ENCODE measurements around the gene MMP25.
A peak's percentile ranks its signal among the peaks of the same experiment; 100 is the strongest.

MMP25 gene

DNA sequence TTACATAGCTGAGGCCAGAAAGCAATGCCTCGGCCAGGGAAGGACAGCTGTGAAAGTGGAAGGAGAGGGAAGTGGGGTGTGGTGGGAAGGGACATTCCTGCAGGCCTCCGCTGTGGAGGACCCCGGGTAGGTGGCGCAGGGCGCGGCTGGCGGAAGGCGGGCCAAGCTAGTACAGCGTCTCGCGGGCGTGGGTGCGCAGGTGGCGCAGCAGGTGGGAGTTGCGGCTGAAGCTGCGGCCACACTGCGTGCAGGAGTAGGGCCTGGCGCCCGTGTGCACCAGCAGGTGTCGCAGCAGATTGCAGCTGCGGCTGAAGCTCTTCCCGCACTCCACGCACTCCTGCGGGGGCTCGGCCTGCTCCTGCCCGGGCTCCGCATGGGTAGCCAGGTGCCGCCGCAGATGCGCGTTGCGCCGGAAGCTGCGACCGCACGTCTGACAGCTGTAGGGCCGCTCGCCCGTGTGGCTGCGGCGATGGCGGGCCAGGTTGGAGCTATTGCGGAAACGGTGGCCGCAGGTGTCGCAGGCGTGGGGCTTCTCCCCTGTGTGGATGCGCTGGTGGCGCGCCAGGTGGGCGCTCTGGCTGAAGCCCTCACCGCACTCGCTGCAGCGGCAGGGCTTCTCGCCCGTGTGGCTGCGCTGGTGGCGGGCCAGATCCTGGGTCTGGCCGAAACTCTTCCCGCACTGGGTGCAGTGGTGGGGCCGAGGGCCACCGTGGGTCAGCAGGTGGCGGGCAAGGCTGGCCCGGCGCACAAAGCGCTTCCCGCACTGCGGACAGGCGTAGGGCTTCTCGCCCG is 42.8 kb downstream of the MMP25 start:
- DNase-seq (no peak), ATAC-seq (replicated peaks) (no peak)

GRCh38 chr16:3089717-3090592 is 43.6 kb downstream of the MMP25 start:
- no peak overlapping the region for H3K4me3 Mint-ChIP-seq
- peaks cover 3 to 8% of the 10 kb centered on the region in 2 donors for H3K4me1 Mint-ChIP-seq
- no peak for ATAC-seq (replicated peaks)
- no peak for DNase-seq
- H3K27ac Mint-ChIP-seq: no peak overlapping the region
- no peaks in the 10 kb centered on the region for H3K36me3 Mint-ChIP-seq
- H3K27me3 Mint-ChIP-seq: peaks cover 15 to 18% of the 10 kb centered on the region in 2 donors
- H3K9me3 Mint-ChIP-seq: no peaks in the 10 kb centered on the region

More for the DNA sequence above, 42.8 kb downstream of the MMP25 start:
- H3K36me3 Mint-ChIP-seq: no peaks in the 10 kb centered on the region
- no peaks in the 10 kb centered on the region for H3K9me3 Mint-ChIP-seq
- H3K27me3 Mint-ChIP-seq: peaks cover 15 to 18% of the 10 kb centered on the region in 2 donors
- peaks cover 3 to 8% of the 10 kb centered on the region in 2 donors for H3K4me1 Mint-ChIP-seq
- H3K27ac Mint-ChIP-seq: no peak overlapping the region
- H3K4me3 Mint-ChIP-seq: no peak overlapping the region

DNA sequence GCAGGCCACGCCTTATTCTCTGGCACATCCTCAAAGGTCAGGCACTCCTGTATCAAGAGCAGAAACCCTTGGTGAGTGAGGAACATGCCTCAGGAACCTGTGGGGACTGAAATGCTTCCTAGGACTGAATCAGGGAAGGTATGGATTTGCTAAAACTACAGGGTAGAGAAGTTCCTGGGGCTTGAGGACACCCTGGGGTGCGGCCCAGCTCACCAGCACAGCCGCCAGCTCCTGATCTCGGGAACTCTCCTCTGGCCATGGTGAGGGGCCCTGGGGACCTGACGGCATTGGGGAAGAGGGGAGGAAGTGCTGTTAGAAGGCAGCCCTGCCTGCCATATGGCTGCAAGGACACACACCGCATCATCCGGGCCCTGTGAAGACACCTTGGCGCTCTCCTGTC is 45.2 kb downstream of the MMP25 start:
- H3K4me3 Mint-ChIP-seq: no peak overlapping the region
- DNase-seq: no peak
- H3K27me3 Mint-ChIP-seq: peaks cover 15 to 18% of the 10 kb centered on the region in 2 donors
- ATAC-seq (replicated peaks): no peak
- no peak overlapping the region for H3K27ac Mint-ChIP-seq
- H3K4me1 Mint-ChIP-seq: peaks cover 7 to 17% of the 10 kb centered on the region in 2 donors
- H3K36me3 Mint-ChIP-seq: no peaks in the 10 kb centered on the region
- no peaks in the 10 kb centered on the region for H3K9me3 Mint-ChIP-seq

GRCh38 chr16:3092501-3092941 is 46.2 kb downstream of the MMP25 start:
- Mint-ChIP-seq H3K4me1 (peaks cover 7 to 15% of the 10 kb centered on the region in 2 donors), H3K9me3 (no peaks in the 10 kb centered on the region), H3K27ac (no peak overlapping the region), H3K27me3 (peaks cover 13 to 14% of the 10 kb centered on the region in 2 donors), H3K4me3 (no peak overlapping the region), H3K36me3 (no peaks in the 10 kb centered on the region)
- DNase-seq (no peak), ATAC-seq (replicated peaks) (no peak)

GRCh38 chr16:3094289-3095027 is 48.1 kb downstream of the MMP25 start:
- DNase-seq: no peak
- H3K9me3 Mint-ChIP-seq: no peaks in the 10 kb centered on the region
- H3K27ac Mint-ChIP-seq: no peak overlapping the region
- no peak for ATAC-seq (replicated peaks)
- peaks cover 5 to 10% of the 10 kb centered on the region in 2 donors for H3K4me1 Mint-ChIP-seq
- H3K4me3 Mint-ChIP-seq: no peak overlapping the region
- no peaks in the 10 kb centered on the region for H3K27me3 Mint-ChIP-seq
- H3K36me3 Mint-ChIP-seq: no peaks in the 10 kb centered on the region

- Mint-ChIP-seq H3K27ac (no peak overlapping the region), H3K27me3 (no peaks in the 10 kb centered on the region), H3K4me1 (peaks cover 12 to 21% of the 10 kb centered on the region in 2 donors), H3K36me3 (no peaks in the 10 kb centered on the region), H3K4me3 (no peak overlapping the region), H3K9me3 (no peaks in the 10 kb centered on the region)
- ATAC-seq (replicated peaks): peak; percentile 91
- DNase-seq: peak; percentile 73
Measured at GRCh38 chr16:3095869-3096268, 49.5 kb downstream of the MMP25 start.

GRCh38 chr16:3096362-3096761 is 50.0 kb downstream of the MMP25 start:
- Mint-ChIP-seq H3K4me1 (peaks cover 15 to 26% of the 10 kb centered on the region in 2 donors), H3K9me3 (no peaks in the 10 kb centered on the region), H3K27ac (no peak overlapping the region), H3K4me3 (no peak overlapping the region), H3K27me3 (no peaks in the 10 kb centered on the region), H3K36me3 (no peaks in the 10 kb centered on the region)
- no peak for ATAC-seq (replicated peaks)
- DNase-seq: no peak

GRCh38 chr16:3097266-3097665 is 50.9 kb downstream of the MMP25 start:
- no peaks in the 10 kb centered on the region for H3K9me3 Mint-ChIP-seq
- DNase-seq: no peak
- H3K4me3 Mint-ChIP-seq: no peak overlapping the region
- no peaks in the 10 kb centered on the region for H3K27me3 Mint-ChIP-seq
- H3K36me3 Mint-ChIP-seq: no peaks in the 10 kb centered on the region
- peaks cover 20 to 28% of the 10 kb centered on the region in 2 donors for H3K4me1 Mint-ChIP-seq
- no peak for ATAC-seq (replicated peaks)
- no peak overlapping the region for H3K27ac Mint-ChIP-seq

DNA sequence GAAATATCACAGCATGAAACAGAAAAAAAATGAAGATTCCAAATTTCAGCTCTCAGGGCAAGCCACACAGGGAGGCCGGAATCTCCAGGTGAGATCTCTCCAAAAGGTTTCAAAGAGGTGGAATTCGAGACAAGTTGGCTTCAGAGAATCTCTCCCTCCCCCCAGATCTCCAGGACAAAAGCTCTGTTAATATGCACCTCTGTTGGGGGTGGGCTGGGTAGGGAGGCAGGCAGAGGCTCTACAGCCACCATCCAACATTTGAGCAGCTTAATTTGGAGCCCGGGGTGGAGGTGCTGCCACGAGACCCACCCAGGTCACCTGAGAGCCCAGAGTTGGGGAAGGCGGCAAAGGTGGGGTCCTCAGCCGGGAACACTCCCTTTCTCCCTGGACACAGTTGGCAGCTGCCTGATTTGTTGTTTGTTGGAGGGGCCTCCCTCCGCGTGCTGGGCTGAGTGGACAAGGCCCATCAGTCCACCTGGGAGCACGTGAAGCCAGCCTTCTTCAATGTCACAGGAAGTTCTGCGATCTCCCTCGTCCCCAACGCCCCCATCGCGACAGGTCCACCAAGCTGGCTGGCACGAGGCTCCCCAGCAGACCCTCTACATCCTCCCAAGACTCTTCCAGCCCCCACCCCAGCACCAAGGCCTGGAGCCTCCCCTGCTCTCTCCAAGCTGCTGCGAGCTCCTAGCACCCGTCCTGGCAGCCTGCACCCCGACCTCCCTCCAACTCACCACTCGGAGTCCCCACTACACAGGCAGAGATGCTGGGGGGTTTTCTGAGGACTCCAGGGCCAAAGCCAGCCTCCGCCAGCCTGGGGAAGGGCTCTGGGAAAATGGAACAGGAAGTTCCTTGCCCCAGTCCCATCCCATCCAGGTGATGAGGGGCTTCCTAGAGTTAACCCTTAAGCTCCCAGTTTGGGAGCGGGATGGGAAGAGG is 52.4 kb downstream of the MMP25 start, which contains the start of gene ZSCAN10:
TSS of gene ZSCAN10 (minus strand) at position 836 of the 936 bp plus-strand sequence. CDS start 6,357 bp downstream, outside the sequence.
- no peak for ATAC-seq (replicated peaks)
- H3K27ac Mint-ChIP-seq: peak within 1 kb of the TSS; percentile 76
- peaks cover 20 to 28% of the 10 kb centered on the region in 2 donors for H3K4me1 Mint-ChIP-seq

GRCh38 chr16:3099395-3099731 is 53.0 kb downstream of the MMP25 start:
- no peaks in the 10 kb centered on the region for H3K27me3 Mint-ChIP-seq

More for the DNA sequence above, 52.4 kb downstream of the MMP25 start, which contains the start of gene ZSCAN10:
- no peak for DNase-seq
- Mint-ChIP-seq H3K9me3 (no peaks in the 10 kb centered on the region), H3K27me3 (no peaks in the 10 kb centered on the region), H3K36me3 (no peaks in the 10 kb centered on the region), H3K4me3 (peak within 1 kb of the TSS; percentile 79 to 83)

DNA sequence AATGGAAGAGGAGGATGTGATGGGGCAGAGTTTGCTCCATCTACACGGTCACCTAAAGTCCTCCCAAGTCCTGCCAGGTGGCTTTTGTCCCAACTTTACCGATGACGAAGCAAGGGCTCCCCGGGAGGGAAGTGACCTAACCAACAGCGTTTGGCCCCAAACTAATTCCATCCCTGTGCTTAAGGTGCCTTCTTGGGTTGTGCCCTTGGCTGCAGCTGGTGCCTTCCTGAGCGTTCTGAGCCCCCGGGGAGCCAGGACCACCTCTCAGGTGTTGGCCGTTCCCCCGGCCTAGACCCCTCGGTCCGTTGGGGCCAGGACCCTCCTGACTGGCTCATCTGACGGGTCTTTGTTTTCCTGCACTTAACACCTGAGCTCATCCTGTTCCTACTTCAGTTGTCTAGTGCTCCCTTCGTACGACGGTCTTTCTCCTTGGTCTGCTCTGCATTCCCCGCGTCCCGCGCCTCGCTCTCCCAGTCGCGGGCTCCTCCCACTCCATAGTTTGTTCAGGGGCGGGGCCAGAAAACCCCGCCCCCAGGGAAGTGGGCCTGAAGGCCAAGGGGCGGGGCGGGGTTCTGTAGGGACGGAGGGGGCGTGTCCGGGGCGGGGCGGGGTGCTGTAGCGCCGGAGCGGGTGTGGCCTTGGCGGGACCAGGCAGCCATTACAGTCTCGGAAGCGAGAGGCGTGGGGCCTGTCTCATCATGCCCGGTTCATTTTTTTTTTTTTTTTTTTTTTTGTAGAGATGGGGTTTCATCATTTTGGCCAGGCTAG is 53.6 kb downstream of the MMP25 start:
- H3K27me3 Mint-ChIP-seq: no peaks in the 10 kb centered on the region
- peaks cover 20 to 28% of the 10 kb centered on the region in 2 donors for H3K4me1 Mint-ChIP-seq
- no peaks in the 10 kb centered on the region for H3K9me3 Mint-ChIP-seq
- peak; percentile 74 for DNase-seq
- no peaks in the 10 kb centered on the region for H3K36me3 Mint-ChIP-seq
- ATAC-seq (replicated peaks): peak; percentile 88 to 89
- H3K27ac Mint-ChIP-seq: peak overlapping the region; percentile 76
- peak overlapping the region; percentile 79 to 83 for H3K4me3 Mint-ChIP-seq

More at GRCh38 chr16:3099395-3099731, 53.0 kb downstream of the MMP25 start:
- no peaks in the 10 kb centered on the region for H3K9me3 Mint-ChIP-seq
- DNase-seq (no peak), ATAC-seq (replicated peaks) (no peak)
- H3K36me3 Mint-ChIP-seq: no peaks in the 10 kb centered on the region
- peaks cover 20 to 28% of the 10 kb centered on the region in 2 donors for H3K4me1 Mint-ChIP-seq
- H3K27ac Mint-ChIP-seq: no peak overlapping the region
- H3K4me3 Mint-ChIP-seq: no peak overlapping the region

GRCh38 chr16:3101018-3101840 is 54.9 kb downstream of the MMP25 start:
- DNase-seq (no peak), ATAC-seq (replicated peaks) (no peak)
- Mint-ChIP-seq H3K9me3 (no peaks in the 10 kb centered on the region), H3K4me1 (peaks cover 19 to 26% of the 10 kb centered on the region in 2 donors), H3K27me3 (no peaks in the 10 kb centered on the region), H3K4me3 (peak overlapping the region; percentile 70 to 75), H3K36me3 (no peaks in the 10 kb centered on the region), H3K27ac (no peak overlapping the region)

Measured in stimulated activated naive B cell treated with anti-CD40 and anti-IgM and Interleukin-4, amounts not matched to agents 10 μg/mL and 1 μg/mL and 100 μg/mL, for 72 hours (primary cell).